Tibial nerve (tissue), 4 donors: ENCODE measurements around the gene CAMTA1.

Experiments
- CTCF ChIP-seq, 5 experiments: fragments of 200-600 bp in 3 of 5; fragments of 450-650 bp in 2 of 5; sonication (generic) in 3 of 5; IDR thresholded peaks; one replicate each; pipeline ENCODE4 v1.5.1; 2016 to 2019; ENCODE audit warnings: antibody characterized with exemption in 5 of 5, mild to moderate bottlenecking in 3 of 5, moderate library complexity in 2 of 5
- EP300 ChIP-seq, 2 donors: sonication (generic); formaldehyde crosslinking; IDR thresholded peaks; one replicate each; pipeline ENCODE4 v1.6.1; 2017; ENCODE audit warnings: antibody characterized with exemption in 2 of 2, mild to moderate bottlenecking in 1 of 2

- TF ChIP-seq EP300 (IDR thresholded peaks at IDR 0.05) = no peak
- no peak for TF ChIP-seq CTCF (IDR thresholded peaks at IDR 0.05)
Observed at GRCh38 chr1:7366955-7367665, 581.9 kb downstream of the CAMTA1 start.
